Activated naive CD4-positive, alpha-beta T cell treated with Interleukin-2 at 50 U/mL for 16 hours (primary cell): ENCODE measurements around the gene CFAP54.

Experiments
- DNase-seq: peaks from one replicate; pipeline ENCODE4 v3.0.0-alpha.2; 2020

CFAP54 gene

GRCh38 chr12:96846293-96846692, 356.9 kb downstream of the CFAP54 start:
- no peak for DNase-seq

- DNase-seq: no peak
Measured at GRCh38 chr12:96850676-96851075, 361.3 kb downstream of the CFAP54 start.

- DNase-seq: no peak
Measured at GRCh38 chr12:96858162-96858561, 368.8 kb downstream of the CFAP54 start.

- no peak for DNase-seq
Measured at GRCh38 chr12:96861656-96862055, 372.3 kb downstream of the CFAP54 start.

- DNase-seq: no peak
Measured at GRCh38 chr12:96862326-96862725, 372.9 kb downstream of the CFAP54 start.

GRCh38 chr12:96864335-96864734, 375.0 kb downstream of the CFAP54 start:
- no peak for DNase-seq

- DNase-seq: no peak
Measured at GRCh38 chr12:96866801-96867590, 377.6 kb downstream of the CFAP54 start.

GRCh38 chr12:96870946-96871345, 381.6 kb downstream of the CFAP54 start:
- DNase-seq: no peak

GRCh38 chr12:96872961-96873360, 383.6 kb downstream of the CFAP54 start:
- DNase-seq: no peak

GRCh38 chr12:96874211-96874610, 384.8 kb downstream of the CFAP54 start:
- DNase-seq: no peak

GRCh38 chr12:96876966-96877365, 387.6 kb downstream of the CFAP54 start:
- DNase-seq: no peak

- no peak for DNase-seq
Measured at GRCh38 chr12:96878704-96879103, 389.3 kb downstream of the CFAP54 start.

- DNase-seq: no peak
Measured at GRCh38 chr12:96879301-96879700, 389.9 kb downstream of the CFAP54 start.

GRCh38 chr12:96880220-96880619, 390.8 kb downstream of the CFAP54 start:
- DNase-seq: no peak

- DNase-seq: no peak
Measured at GRCh38 chr12:96881608-96882007, 392.2 kb downstream of the CFAP54 start.

GRCh38 chr12:96882862-96883261, 393.5 kb downstream of the CFAP54 start:
- DNase-seq: no peak

GRCh38 chr12:96883571-96883970, 394.2 kb downstream of the CFAP54 start:
- DNase-seq: no peak

- DNase-seq: no peak
Measured at GRCh38 chr12:96886998-96887677, 397.8 kb downstream of the CFAP54 start.

GRCh38 chr12:96889273-96889933, 400.0 kb downstream of the CFAP54 start:
- no peak for DNase-seq

GRCh38 chr12:96890331-96890730, 401.0 kb downstream of the CFAP54 start:
- no peak for DNase-seq

GRCh38 chr12:96892104-96892503, 402.7 kb downstream of the CFAP54 start:
- DNase-seq: no peak

GRCh38 chr12:96897421-96897820, 408.0 kb downstream of the CFAP54 start:
- no peak for DNase-seq

GRCh38 chr12:96901175-96901574, 411.8 kb downstream of the CFAP54 start:
- no peak for DNase-seq

GRCh38 chr12:96902076-96902475, 412.7 kb downstream of the CFAP54 start:
- DNase-seq: no peak
